HT1080 (cell line): ENCODE measurements around the gene MGAT5B. TPM values are rescaled to one million over a fixed set of nuclear protein-coding genes. Genes with fewer than 3 reads are reported as not detected.
"Not testable (repeated sequence)": the region's sequence is repeated elsewhere in the genome, so short reads cannot be mapped to it uniquely, and the experiment has no call there.

Source experiments
- DNase-seq: peaks from one replicate; pipeline ENCODE4 v3.0.0-alpha.2; 2015; ENCODE audit warnings: low read depth
- total RNA-seq: library from RNA; depleted of rRNA; stranded (reverse); fragments of >200 nt; shearing (Covaris generic); gene quantifications from 2 replicates; pipeline ENCODE4 v1.2.3, GENCODE V29; 2014

Gene MGAT5B
- total RNA-seq, 1 experiment from 2014 or later, result 20.0 TPM

DNA sequence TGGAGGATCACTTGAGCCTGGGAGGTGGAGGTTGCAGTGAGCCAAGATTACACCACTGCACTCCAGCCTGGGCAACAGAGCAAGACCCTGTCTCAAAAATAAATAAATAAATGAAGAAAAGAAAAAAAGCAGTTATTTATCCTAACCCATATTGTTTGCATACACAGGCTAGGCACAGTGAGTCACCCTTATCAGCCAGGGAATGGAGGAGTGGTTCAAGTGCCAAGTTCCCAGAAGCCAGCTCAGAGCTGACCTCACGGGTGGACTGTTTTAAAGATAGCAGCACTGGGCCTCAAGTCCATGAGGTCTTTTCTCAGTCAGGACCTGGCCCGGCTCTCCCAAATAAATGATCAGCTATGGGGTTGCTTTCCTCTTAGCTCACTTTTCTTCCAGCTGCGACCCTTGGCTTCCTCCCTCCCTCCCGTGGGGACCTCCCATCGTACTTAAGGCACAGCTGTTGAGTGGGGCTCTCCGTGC is 22.6 kb upstream of the MGAT5B start:
- DNase-seq, result no peak

DNA sequence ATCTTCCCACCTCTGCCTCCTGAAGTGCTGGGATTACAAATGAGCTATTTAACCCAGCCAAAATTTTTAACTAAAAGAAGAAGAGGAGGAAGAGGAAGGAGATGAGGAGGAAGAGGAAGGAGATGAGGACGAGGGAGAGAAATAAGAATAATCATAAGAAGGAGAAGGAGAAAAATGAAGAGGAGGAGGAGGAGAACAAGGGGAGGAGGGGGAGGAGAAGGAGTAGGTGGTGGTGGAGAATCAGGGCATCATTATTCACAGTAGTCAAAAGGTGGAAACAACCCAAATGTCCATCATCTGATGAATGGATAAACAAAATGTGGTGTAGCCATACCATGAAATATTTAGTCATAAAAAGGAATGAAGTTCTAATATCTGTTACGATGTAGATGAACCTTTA is 21.2 kb upstream of the MGAT5B start:
- DNase-seq, result no peak

DNA sequence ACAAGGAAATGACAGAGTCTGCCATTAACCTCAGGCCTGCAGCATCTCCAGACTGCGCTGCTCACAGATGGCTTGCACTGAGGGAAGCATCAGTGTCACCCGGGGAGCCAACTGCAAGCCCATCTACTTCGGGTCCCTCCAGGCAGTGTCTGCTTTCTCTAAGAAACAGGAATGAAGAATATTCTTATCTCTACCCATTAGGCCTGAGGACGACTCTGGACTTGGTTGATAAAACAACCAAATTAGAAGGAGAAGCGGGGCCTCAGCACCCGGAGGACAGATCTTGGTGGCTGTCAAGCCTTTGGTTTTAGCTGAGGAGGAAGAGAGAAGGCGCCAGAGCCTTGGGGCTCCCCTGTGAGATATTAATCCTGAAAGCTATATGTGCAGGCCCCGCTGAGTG is 19.5 kb upstream of the MGAT5B start:
- no peak for DNase-seq

GRCh38 chr17:76849160-76849559 is 19.0 kb upstream of the MGAT5B start:
- not testable (repeated sequence) for DNase-seq

GRCh38 chr17:76852843-76853242 is 15.4 kb upstream of the MGAT5B start:
- DNase-seq, result no peak

- no peak for DNase-seq
These were observed 13.1 kb upstream of the MGAT5B start for GRCh38 chr17:76855105-76855504.

DNA sequence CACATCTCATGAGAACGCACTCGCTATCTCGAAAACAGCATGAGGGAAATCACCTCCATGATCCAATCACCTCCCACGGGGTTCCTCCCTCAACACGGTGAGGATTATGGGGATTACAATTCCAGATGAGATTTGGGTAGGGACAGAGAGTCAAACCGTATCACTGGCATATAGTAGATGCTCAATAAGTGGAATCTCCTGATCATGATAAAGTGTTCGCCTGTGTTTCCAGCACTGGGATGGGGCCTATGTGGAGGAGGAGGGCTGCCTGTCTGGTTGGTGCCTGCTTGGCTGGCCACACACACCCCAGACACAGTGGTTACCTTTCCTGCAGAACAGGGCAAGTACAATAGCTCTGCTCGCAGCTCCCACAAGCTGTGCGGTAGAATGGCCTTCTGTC is 6.1 kb upstream of the MGAT5B start:
- no peak for DNase-seq

GRCh38 chr17:76862494-76862893 is 5.7 kb upstream of the MGAT5B start:
- DNase-seq, result no peak

- no peak for DNase-seq
These were observed 4.2 kb upstream of the MGAT5B start for GRCh38 chr17:76864024-76864423.

DNA sequence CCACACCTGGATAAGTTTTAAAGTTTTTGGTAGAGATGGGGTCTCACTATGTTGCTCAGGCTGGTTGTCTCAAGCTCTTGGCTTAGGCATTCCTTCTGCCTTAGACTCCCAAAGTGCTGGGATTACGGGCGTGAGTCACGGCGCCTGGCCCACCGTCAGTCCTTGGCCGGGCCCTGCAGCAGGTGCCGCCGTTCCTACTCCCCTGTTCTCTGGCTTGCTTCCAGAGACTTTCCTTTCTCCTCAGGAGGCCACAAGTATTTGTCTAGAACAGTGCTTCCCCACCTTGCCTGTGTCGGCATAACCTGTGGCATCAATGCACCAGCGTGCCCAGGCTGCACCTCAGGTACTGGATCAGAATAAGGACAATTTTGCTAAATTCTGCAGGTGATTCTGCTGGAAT is 3.0 kb upstream of the MGAT5B start:
- DNase-seq, result no peak

DNA sequence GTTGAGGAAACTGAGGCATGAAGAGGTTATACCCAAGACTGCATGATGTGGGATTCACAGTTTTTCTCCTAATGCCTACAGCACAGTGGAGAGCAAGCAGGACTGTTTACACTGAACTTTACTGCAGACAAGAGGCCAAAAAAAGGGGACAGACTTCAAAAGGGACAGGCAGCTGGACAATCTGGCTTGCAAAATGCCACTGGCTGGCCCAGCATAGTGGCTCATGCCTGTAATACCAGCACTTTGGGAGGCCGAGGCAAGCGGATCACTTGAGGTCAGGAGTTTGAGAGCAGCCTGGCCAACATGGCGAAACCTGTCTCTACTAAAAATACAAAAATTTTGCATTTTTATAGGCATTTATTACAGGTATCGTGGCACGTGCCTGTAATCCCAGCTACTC is 2.0 kb upstream of the MGAT5B start:
- no peak for DNase-seq

DNA sequence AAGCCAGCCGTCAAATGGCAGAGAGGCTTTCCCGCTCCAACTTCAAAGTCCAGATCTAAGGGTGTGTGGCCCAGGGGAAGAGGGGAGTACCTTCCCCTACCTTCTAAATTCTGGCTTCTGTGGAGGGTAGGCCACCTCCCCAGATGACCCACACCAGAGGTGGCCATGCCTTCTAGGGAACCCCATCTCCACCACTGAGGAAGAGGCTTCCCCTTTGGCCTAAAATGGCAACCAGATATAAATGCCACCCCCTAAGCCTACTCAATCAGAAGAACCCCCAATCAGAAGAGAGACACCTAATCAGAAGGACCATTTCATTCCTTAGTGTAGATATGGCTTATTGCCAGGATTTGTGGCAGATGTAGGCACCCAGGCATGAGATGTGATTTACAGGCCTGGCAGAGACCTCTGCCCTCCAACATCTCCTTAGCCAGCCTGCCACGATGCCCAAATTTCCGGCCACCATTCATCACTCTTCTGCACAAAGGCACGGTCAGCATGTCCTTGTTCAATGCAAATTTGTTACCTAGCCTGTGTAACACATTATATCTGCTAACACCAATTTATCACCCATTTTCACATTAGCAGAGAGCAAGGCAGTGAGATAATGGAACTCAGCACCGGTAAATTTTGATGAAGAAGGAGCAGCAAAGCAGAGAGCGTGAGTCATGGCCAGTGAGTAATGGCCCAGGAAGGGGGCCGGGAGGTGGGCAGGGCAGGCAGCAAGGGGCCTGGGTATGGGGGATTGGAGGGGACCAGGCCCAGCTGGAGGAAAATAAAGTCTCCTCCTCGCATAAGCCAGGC is 1.2 kb upstream of the MGAT5B start:
- DNase-seq, result peak; percentile 86

GRCh38 chr17:76867578-76868175 is 527 bp upstream of the MGAT5B start:
- DNase-seq, result peak; percentile 87

DNA sequence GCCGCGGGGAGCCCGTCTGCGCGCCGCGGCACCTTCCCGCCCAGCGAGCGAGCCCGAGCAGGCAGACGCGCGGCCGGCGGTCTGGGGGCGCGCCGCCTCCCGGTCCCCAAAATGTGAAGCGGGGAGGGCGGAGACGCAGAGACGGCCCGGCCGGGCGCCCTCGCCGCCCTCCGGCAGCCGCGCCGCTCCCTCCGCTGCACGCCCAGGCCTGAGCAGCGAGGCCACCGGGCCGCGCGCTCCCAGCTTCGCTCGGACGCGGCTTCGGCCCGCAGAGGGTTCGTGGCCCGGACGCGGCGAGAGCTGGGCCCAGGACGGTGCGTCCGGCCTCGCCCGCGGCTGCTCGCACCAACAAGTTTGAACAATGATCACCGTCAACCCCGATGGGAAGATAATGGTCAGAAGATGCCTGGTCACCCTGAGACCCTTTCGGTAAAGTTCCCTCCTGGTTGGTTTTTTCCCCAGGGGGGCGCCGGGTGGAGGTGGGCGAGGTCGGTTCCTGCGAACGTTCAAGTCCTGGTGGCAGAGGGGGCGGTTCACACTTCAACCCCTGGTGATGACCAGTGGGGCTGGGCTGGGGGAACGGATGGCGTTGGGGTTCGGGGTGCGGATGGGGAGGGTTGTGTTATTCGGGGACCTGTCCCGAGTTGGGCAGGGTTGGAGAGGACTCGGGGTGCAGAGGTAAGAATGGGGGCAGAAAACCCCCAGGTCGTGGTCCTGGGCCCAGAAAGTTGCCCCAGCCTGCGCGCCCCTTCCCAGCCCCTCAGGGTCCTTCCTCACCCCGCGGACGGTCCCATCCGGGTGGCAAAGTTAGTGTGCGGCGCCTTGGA is 678 bp downstream of the MGAT5B start:
- DNase-seq, result no peak

DNA sequence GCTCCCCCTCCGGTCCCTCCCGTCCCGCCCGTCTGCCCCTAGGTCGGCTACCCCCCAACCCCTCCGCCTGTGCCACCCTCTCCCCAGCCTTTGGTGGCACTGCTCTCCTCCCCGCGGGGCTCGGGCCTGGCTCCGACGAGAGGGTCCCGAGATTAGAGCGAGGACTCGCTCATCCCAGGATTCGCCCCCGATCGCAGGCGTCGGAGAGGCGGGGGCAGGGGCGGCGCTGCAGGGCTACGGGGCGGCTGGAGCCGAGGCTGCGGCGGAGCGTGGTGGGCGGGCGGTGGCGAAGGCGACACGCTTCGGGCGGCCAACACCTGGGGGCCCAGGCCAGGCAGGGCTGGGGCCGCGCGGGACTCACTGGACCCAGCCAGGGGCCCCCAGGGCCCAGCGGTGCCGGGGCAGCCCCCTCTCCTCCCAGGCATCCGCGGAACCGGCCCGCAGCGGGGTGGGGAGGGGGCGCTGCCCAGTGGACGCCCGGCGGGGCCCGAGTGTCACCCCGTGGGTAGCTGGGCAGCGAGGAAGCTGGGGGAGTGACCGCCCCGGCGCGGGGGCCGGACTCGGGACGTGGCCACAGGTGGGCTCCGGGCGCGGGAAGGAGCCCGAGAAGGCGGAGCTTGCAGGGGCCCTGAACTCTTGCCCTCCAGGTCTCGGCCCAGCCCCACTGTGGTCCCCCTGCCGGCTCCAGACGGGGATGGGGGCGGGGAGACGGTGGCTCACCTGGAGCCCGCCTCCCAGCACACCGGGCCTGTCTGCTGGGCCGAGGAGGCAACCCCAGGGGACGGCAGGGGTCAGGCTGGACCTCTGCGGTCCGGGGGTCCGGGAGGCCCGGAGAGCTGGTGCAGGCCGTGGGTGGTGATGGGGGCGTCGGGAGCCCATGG is 1.5 kb downstream of the MGAT5B start:
- DNase-seq, result no peak

GRCh38 chr17:76870377-76870714 is 2.1 kb downstream of the MGAT5B start:
- no peak for DNase-seq

- peak; percentile 18 for DNase-seq
These were observed 3.5 kb downstream of the MGAT5B start for GRCh38 chr17:76871668-76872067.

- peak; percentile 98 for DNase-seq
These were observed 4.1 kb downstream of the MGAT5B start for GRCh38 chr17:76872221-76872873.

DNA sequence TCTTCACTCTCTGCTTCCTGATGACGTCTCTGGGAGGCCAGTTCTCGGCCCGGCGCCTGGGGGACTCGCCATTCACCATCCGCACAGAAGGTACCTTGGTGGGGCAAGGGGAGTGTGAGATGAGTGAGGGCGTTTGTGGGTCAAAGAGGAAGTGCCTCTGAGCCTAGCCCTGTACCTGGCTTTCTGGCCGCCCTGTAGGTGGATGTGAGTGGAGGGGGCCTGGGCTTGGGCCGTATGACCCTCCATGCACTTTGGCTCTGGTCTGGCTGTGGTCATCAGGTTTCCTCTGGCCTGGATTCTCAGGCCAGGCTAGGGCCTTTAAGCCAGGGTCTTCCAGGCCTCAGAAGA is 4.6 kb downstream of the MGAT5B start:
- no peak for DNase-seq

DNA sequence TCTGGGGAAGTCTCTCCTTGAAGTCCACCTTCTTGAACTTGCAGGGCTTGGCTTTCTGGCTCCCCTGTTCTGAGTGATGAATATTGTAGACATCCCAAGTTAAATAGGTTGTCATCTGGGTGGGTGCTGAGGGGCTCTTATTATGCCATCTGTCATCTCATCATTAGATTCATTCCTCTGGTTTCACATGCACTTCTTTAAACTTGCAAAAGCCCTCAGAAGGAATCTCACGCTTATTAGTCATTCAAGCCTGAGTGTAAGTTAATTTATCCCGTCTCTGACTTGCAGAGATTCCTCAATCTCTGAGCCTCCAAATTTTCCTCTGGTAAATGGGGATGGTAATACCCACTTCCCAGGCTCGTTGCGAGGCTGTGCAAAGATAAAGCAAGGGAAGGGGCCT is 5.7 kb downstream of the MGAT5B start:
- no peak for DNase-seq

DNA sequence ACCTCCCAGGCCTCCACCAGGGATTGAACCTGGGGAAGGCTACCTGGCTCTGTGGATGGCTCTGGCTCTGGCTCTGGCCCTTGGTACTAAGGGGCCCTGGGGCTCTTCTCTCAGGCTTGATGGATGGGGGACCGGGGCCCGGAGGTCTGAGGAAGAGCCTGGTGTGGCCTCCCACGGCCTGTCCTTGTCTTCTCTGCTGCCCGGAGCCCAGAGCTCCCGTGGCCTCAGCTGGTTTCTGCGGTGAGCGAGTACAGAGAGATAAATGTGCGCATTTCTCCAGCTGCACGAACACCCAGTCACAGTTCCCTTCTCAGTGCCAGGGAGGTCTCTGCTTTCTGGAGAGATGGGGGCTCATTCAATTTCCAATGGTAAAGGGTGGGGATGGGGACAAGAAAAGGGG is 9.2 kb downstream of the MGAT5B start:
- no peak for DNase-seq
